K562 (cell line): ENCODE results near the gene FGR. TPM values are rescaled to one million over a fixed set of nuclear protein-coding genes. Genes with fewer than 3 reads are reported as not detected.

Source experiments
- CEBPZ ChIP-seq: fragments of 150-350 bp; IDR thresholded peaks from 2 replicates; pipeline ENCODE4 v1.6.1; 2014; ENCODE audit warnings: low read depth, mild to moderate bottlenecking, low read length, borderline replicate concordance
- FOSL1 ChIP-seq: fragments of 200-800 bp; sonication (Bioruptor generic); conservative IDR thresholded peaks from 2 replicates; pipeline ENCODE4 v1.6.1; 2016; ENCODE audit warnings: missing genetic modification characterization, missing compliant biosample characterization
- JUN ChIP-seq, 2 experiments: sonication (generic) in 1 of 2; formaldehyde crosslinking in 1 of 2; IDR thresholded peaks; 2 replicates each; pipeline versions ENCODE4 v1.6.1 to v1.8.0; 2012 to 2022; ENCODE audit warnings: borderline replicate concordance in 2 of 2, mild to moderate bottlenecking in 2 of 2, improper control_type of control experiment in 1 of 2, low read depth in 1 of 2, low read length in 1 of 2, missing genetic modification reagents in 1 of 2
- POLR2H ChIP-seq: IDR thresholded peaks from 2 replicates; pipeline ENCODE4 v1.6.1; 2016; ENCODE audit warnings: missing genetic modification characterization, low read depth, mild to moderate bottlenecking, control low read depth, missing compliant biosample characterization, moderate library complexity
- SMAD2 ChIP-seq: fragments of 150-350 bp; IDR thresholded peaks from 2 replicates; pipeline ENCODE4 v1.6.1; 2014; ENCODE audit warnings: low read depth, mild to moderate bottlenecking, low read length
- TFAP4 ChIP-seq: sonication (generic); formaldehyde crosslinking; IDR thresholded peaks from 2 replicates; pipeline ENCODE4 v1.8.0; 2022; ENCODE audit warnings: missing genetic modification reagents, mild to moderate bottlenecking, moderate library complexity, borderline replicate concordance
- TSHZ1 ChIP-seq: fragments of 250-450 bp; sonication (Bioruptor Pico); IDR thresholded peaks from 2 replicates; pipeline ENCODE4 v1.4.0; 2020; ENCODE audit warnings: mild to moderate bottlenecking, moderate library complexity
- ZFX ChIP-seq: sonication (generic); formaldehyde crosslinking; IDR thresholded peaks from 2 replicates; pipeline ENCODE4 v1.8.0; 2022; ENCODE audit warnings: mild to moderate bottlenecking, missing genetic modification reagents, moderate library complexity
- ZNF57 ChIP-seq: fragments of 450-650 bp; formaldehyde crosslinking; IDR thresholded peaks from 2 replicates; pipeline ENCODE4 v1.4.0; 2020; ENCODE audit warnings: mild to moderate bottlenecking, moderate library complexity
- polyA plus RNA-seq, 8 experiments: library from polyadenylated mRNA; depleted of rRNA in 4 of 8; stranded (reverse) in 5 of 8; unstranded in 3 of 8; fragments of >200 nt; fragmentation: Nextera tagmentation in 2 of 8; fragmentation: Illumina TruSeq in 1 of 8; extraction: Ambion mirVana in 2 of 8; extraction: Trizol in 1 of 8; gene quantifications; 2 replicates each; pipeline versions ENCODE4 v1.2.1 to v1.2.3, GENCODE V29; 2011 to 2014; ENCODE audit warnings: inconsistent platforms in 1 of 8, missing spikeins in 1 of 8
- total RNA-seq, 7 experiments: library from RNA; depleted of rRNA in 6 of 7; stranded (reverse); fragments of >200 nt in 6 of 7; fragmentation: Illumina TruSeq in 2 of 7; extraction: Trizol in 2 of 7; gene quantifications; 2 replicates each; pipeline versions ENCODE4 v1.2.1 to v1.2.3, GENCODE V29; 2011 to 2021; ENCODE audit warnings: low replicate concordance in 1 of 7
- TF ChIP-seq, protein P1 (sequence below): fragments of 250-450 bp; sonication (Bioruptor Pico); IDR thresholded peaks from 2 replicates; pipeline ENCODE4 v1.4.0; 2020
- TF ChIP-seq, protein P2 (sequence below): fragments of 250-450 bp; sonication (Bioruptor Pico); IDR thresholded peaks from 2 replicates; pipeline ENCODE4 v1.8.0; 2022; ENCODE audit warnings: moderate library complexity, mild to moderate bottlenecking, inconsistent platforms

Gene FGR
- total and polyA plus RNA-seq, 9 of the 15 experiments (the other 6 are each of a cell fraction or from before 2014, with no cell fraction given) = 0.04 to 0.11 TPM; not detected in 7

DNA sequence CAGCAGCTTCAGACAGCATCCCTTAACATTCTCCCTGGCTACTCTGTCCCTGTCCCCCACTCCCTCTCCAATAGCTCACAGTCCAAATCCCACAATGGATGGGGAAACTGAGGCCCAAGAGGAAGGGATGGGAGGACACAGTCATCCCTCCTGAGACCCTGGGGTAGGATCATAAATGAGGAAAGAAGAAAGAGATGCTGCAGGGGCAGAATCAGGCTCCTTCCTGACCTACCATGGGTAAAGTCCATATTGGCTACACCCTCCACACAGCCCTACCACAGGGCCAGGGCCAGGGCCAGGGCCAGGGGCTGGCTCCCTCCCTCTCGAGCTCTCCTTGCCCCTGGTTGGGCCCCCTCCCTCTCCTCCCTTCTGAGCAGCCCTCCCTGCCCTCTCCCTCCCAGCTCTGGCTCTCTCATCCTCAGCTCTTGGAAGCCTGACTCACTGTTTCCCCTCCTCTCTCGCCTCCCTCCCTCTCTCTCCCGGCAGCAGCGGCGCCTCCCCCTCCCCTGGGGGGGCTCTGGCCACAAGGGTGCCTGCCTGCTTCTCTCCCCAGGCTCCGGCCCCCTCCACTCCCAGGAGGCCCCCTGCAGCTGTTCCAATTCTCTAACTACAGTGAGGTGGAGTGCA, 36.0 kb downstream of the FGR start (continued):
- TF ChIP-seq TSHZ1 (no peak), JUN (IDR thresholded peaks at IDR 0.05; ENCODE audit: borderline replicate concordance, low read depth, low read length) (peak; percentile 80), JUN (CRISPR knock-in tag; IDR thresholded peaks at IDR 0.05; ENCODE audit: borderline replicate concordance) (no peak), CEBPZ (no peak), ZNF57 (CRISPR knock-in tag) (no peak), TFAP4 (CRISPR knock-in tag) (peak; percentile 66; the same call in 1 of the 2 replicates), POLR2H (tag) (no peak), ZFX (CRISPR knock-in tag) (no peak), FOSL1 (peak; percentile 95), SMAD2 (no peak)
- TF ChIP-seq, protein P1, sequence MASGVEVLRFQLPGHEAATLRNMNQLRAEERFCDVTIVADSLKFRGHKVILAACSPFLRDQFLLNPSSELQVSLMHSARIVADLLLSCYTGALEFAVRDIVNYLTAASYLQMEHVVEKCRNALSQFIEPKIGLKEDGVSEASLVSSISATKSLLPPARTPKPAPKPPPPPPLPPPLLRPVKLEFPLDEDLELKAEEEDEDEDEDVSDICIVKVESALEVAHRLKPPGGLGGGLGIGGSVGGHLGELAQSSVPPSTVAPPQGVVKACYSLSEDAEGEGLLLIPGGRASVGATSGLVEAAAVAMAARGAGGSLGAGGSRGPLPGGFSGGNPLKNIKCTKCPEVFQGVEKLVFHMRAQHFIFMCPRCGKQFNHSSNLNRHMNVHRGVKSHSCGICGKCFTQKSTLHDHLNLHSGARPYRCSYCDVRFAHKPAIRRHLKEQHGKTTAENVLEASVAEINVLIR (CRISPR knock-in tag) = no peak
- TF ChIP-seq, protein P2, sequence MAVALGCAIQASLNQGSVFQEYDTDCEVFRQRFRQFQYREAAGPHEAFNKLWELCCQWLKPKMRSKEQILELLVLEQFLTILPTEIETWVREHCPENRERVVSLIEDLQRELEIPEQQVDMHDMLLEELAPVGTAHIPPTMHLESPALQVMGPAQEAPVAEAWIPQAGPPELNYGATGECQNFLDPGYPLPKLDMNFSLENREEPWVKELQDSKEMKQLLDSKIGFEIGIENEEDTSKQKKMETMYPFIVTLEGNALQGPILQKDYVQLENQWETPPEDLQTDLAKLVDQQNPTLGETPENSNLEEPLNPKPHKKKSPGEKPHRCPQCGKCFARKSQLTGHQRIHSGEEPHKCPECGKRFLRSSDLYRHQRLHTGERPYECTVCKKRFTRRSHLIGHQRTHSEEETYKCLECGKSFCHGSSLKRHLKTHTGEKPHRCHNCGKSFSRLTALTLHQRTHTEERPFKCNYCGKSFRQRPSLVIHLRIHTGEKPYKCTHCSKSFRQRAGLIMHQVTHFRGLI (CRISPR knock-in tag) = no peak
